Fibroblast of lung (primary cell): Measurements from ENCODE around the gene PPP2R5D.

Experiments used
- EZH2 ChIP-seq: IDR thresholded peaks from 2 replicates; pipeline ENCODE4 v1.5.1; 2012; ENCODE audit warnings: low read length, control low read depth, mild to moderate bottlenecking; ENCODE audit errors: missing control alignments
- TF ChIP-seq, protein P1 (sequence below), 2 donors: IDR thresholded peaks in 1 of 2; conservative IDR thresholded peaks in 1 of 2; 1 replicate in 1 of 2; 2 replicates in 1 of 2; pipeline ENCODE4 v1.5.1; 2011 to 2012; ENCODE audit warnings: low read length in 2 of 2, control low read depth in 1 of 2, inconsistent platforms in 1 of 2, low read depth in 1 of 2, mild to moderate bottlenecking in 1 of 2

GRCh38 chr6:43007126-43007525 is 22.8 kb downstream of the PPP2R5D start:
- TF ChIP-seq, protein P1, sequence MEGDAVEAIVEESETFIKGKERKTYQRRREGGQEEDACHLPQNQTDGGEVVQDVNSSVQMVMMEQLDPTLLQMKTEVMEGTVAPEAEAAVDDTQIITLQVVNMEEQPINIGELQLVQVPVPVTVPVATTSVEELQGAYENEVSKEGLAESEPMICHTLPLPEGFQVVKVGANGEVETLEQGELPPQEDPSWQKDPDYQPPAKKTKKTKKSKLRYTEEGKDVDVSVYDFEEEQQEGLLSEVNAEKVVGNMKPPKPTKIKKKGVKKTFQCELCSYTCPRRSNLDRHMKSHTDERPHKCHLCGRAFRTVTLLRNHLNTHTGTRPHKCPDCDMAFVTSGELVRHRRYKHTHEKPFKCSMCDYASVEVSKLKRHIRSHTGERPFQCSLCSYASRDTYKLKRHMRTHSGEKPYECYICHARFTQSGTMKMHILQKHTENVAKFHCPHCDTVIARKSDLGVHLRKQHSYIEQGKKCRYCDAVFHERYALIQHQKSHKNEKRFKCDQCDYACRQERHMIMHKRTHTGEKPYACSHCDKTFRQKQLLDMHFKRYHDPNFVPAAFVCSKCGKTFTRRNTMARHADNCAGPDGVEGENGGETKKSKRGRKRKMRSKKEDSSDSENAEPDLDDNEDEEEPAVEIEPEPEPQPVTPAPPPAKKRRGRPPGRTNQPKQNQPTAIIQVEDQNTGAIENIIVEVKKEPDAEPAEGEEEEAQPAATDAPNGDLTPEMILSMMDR (conservative IDR thresholded peaks at IDR 0.05 in 1 of 2, IDR thresholded peaks at IDR 0.05 in 1 of 2; ENCODE audit: low read depth in 1 of 2, low read length in 2 of 2), result no peak
- no peak for TF ChIP-seq EZH2
